Measurements from ENCODE around the gene RAMACL.

DNA sequence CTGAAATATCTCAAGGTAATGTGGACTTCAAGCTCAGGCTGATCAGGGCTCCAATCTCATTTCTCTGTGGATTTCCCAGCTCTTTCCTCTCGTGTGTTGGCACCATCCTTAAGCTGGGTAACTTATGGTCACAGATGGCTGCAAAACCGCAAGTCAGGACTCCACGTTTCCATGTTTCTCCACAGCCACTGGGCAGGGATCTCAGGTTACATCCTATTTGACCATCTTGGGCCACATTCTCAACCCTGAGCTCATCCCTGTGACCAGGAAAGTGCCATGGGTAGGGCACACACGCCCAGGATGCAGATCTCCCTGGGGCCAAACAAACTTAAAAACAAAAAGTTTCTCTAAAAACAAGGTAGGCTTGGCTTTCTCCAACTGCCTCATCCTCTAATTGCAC is 25.2 kb upstream of the RAMACL start:
- TF ChIP-seq, protein P1, sequence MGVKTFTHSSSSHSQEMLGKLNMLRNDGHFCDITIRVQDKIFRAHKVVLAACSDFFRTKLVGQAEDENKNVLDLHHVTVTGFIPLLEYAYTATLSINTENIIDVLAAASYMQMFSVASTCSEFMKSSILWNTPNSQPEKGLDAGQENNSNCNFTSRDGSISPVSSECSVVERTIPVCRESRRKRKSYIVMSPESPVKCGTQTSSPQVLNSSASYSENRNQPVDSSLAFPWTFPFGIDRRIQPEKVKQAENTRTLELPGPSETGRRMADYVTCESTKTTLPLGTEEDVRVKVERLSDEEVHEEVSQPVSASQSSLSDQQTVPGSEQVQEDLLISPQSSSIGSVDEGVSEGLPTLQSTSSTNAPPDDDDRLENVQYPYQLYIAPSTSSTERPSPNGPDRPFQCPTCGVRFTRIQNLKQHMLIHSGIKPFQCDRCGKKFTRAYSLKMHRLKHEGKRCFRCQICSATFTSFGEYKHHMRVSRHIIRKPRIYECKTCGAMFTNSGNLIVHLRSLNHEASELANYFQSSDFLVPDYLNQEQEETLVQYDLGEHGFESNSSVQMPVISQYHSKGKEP (tag by site-specific recombination; IDR thresholded peaks at IDR 0.05), result no peak
- TF ChIP-seq ZBTB7A (tag by site-specific recombination; IDR thresholded peaks at IDR 0.05; ENCODE audit: low read depth) (no peak), KLF10 (tag by site-specific recombination; IDR thresholded peaks at IDR 0.05) (no peak), ZNF175 (tag by site-specific recombination; IDR thresholded peaks at IDR 0.05) (no peak), ZNF521 (tag by site-specific recombination; IDR thresholded peaks at IDR 0.05) (no peak), ZBTB21 (tag by site-specific recombination; IDR thresholded peaks at IDR 0.05) (no peak), ZNF423 (tag by site-specific recombination; IDR thresholded peaks at IDR 0.05) (no peak), ZBTB1 (tag by site-specific recombination; IDR thresholded peaks at IDR 0.05) (no peak), ZNF274 (IDR thresholded peaks at IDR 0.05; ENCODE audit: low read length) (no peak), ZNF274 (tag by site-specific recombination; IDR thresholded peaks at IDR 0.05; ENCODE audit: borderline replicate concordance) (no peak)
- TF ChIP-seq, protein P2, sequence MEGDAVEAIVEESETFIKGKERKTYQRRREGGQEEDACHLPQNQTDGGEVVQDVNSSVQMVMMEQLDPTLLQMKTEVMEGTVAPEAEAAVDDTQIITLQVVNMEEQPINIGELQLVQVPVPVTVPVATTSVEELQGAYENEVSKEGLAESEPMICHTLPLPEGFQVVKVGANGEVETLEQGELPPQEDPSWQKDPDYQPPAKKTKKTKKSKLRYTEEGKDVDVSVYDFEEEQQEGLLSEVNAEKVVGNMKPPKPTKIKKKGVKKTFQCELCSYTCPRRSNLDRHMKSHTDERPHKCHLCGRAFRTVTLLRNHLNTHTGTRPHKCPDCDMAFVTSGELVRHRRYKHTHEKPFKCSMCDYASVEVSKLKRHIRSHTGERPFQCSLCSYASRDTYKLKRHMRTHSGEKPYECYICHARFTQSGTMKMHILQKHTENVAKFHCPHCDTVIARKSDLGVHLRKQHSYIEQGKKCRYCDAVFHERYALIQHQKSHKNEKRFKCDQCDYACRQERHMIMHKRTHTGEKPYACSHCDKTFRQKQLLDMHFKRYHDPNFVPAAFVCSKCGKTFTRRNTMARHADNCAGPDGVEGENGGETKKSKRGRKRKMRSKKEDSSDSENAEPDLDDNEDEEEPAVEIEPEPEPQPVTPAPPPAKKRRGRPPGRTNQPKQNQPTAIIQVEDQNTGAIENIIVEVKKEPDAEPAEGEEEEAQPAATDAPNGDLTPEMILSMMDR (tag by site-specific recombination; IDR thresholded peaks at IDR 0.05), result no peak
- TF ChIP-seq, protein P3, sequence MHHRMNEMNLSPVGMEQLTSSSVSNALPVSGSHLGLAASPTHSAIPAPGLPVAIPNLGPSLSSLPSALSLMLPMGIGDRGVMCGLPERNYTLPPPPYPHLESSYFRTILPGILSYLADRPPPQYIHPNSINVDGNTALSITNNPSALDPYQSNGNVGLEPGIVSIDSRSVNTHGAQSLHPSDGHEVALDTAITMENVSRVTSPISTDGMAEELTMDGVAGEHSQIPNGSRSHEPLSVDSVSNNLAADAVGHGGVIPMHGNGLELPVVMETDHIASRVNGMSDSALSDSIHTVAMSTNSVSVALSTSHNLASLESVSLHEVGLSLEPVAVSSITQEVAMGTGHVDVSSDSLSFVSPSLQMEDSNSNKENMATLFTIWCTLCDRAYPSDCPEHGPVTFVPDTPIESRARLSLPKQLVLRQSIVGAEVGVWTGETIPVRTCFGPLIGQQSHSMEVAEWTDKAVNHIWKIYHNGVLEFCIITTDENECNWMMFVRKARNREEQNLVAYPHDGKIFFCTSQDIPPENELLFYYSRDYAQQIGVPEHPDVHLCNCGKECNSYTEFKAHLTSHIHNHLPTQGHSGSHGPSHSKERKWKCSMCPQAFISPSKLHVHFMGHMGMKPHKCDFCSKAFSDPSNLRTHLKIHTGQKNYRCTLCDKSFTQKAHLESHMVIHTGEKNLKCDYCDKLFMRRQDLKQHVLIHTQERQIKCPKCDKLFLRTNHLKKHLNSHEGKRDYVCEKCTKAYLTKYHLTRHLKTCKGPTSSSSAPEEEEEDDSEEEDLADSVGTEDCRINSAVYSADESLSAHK (tag by site-specific recombination; IDR thresholded peaks at IDR 0.05), result no peak
- TF ChIP-seq, protein P4, sequence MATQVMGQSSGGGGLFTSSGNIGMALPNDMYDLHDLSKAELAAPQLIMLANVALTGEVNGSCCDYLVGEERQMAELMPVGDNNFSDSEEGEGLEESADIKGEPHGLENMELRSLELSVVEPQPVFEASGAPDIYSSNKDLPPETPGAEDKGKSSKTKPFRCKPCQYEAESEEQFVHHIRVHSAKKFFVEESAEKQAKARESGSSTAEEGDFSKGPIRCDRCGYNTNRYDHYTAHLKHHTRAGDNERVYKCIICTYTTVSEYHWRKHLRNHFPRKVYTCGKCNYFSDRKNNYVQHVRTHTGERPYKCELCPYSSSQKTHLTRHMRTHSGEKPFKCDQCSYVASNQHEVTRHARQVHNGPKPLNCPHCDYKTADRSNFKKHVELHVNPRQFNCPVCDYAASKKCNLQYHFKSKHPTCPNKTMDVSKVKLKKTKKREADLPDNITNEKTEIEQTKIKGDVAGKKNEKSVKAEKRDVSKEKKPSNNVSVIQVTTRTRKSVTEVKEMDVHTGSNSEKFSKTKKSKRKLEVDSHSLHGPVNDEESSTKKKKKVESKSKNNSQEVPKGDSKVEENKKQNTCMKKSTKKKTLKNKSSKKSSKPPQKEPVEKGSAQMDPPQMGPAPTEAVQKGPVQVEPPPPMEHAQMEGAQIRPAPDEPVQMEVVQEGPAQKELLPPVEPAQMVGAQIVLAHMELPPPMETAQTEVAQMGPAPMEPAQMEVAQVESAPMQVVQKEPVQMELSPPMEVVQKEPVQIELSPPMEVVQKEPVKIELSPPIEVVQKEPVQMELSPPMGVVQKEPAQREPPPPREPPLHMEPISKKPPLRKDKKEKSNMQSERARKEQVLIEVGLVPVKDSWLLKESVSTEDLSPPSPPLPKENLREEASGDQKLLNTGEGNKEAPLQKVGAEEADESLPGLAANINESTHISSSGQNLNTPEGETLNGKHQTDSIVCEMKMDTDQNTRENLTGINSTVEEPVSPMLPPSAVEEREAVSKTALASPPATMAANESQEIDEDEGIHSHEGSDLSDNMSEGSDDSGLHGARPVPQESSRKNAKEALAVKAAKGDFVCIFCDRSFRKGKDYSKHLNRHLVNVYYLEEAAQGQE (tag by site-specific recombination; IDR thresholded peaks at IDR 0.05), result no peak
